C4-2B (cell line): Measurements from ENCODE around the gene NFS1.
A peak's percentile ranks its signal among the peaks of the same experiment; 100 is the strongest.

Experiments used
- ZFX ChIP-seq: fragments of 450-650 bp; IDR thresholded peaks from 2 replicates; pipeline ENCODE4 v1.6.1; 2017
- TF ChIP-seq, protein P1 (sequence below): fragments of 450-650 bp; conservative IDR thresholded peaks from 2 replicates; pipeline ENCODE4 v1.5.1; 2017; ENCODE audit warnings: mild to moderate bottlenecking

DNA sequence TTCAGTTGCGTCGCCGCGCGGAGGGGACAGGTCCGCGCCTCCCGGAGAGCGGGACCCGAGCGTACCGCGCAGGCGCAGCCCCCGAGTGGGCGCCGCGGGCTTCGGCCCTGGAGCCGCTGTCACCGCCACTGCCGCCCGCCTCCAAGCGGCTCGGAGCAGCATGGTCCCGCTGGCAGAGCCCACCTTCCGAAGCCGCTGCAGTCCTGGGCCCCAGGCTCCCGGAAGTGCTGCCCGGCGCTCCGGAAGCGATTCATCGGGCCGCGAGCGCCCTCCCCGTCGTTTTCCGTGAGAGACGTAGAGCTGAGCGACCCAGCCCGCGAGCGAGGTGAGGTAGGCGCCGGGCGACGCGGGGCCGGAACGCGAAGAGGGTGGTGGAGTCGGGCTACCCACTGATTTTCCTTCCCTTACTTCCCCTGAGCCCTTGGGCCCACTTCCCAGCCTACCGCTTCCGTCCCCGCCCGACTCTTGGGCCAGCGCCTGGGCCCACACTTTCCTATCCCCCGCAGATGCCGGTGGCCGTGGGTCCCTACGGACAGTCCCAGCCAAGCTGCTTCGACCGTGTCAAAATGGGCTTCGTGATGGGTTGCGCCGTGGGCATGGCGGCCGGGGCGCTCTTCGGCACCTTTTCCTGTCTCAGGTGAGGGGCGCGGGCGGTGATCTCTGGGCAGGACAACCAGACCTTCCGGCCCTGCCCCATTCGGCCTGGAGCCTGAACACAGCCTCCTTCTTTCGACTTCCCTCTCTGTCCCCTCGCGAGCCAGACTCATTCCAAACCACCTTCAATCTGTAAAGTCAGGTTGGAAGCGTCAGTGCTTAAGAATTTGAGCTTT, at the start of gene NFS1, which contains the start of gene ROMO1:
- TF ChIP-seq, protein P1, sequence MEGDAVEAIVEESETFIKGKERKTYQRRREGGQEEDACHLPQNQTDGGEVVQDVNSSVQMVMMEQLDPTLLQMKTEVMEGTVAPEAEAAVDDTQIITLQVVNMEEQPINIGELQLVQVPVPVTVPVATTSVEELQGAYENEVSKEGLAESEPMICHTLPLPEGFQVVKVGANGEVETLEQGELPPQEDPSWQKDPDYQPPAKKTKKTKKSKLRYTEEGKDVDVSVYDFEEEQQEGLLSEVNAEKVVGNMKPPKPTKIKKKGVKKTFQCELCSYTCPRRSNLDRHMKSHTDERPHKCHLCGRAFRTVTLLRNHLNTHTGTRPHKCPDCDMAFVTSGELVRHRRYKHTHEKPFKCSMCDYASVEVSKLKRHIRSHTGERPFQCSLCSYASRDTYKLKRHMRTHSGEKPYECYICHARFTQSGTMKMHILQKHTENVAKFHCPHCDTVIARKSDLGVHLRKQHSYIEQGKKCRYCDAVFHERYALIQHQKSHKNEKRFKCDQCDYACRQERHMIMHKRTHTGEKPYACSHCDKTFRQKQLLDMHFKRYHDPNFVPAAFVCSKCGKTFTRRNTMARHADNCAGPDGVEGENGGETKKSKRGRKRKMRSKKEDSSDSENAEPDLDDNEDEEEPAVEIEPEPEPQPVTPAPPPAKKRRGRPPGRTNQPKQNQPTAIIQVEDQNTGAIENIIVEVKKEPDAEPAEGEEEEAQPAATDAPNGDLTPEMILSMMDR: peak; percentile 34
- TF ChIP-seq ZFX: peak; percentile 89
